PC-3 (cell line): Measurements from ENCODE around the gene EPS8L3. TPM values are rescaled to one million over a fixed set of nuclear protein-coding genes. Genes with fewer than 3 reads are reported as not detected.
A peak's percentile ranks its signal among the peaks of the same experiment; 100 is the strongest.
"Not testable (repeated sequence)": the region's sequence is repeated elsewhere in the genome, so short reads cannot be mapped to it uniquely, and the experiment has no call there.

Experiments
- ATAC-seq: fragments of 200-7000 bp; cut with Tn5 transposase; 2 replicates; pipeline ENCODE4 v1.9.1; 2020; ENCODE audit warnings: mild to moderate bottlenecking, moderate library complexity
- BruUV-seq: library from RNA; stranded (reverse); fragments of 400-500 nt; replicated peaks from 2 replicates; lab custom pipeline; 2021; lab: Mats Ljungman, UMichigan
- CTCF ChIA-PET: fragments of 300-600 bp; sonication (Branson Sonifier 250); formaldehyde crosslinking; loops from one replicate; lab custom pipeline; 2022; ENCODE audit warnings: antibody characterized with exemption; lab: Charles Lee
- POLR2A ChIA-PET: fragments of 300-600 bp; sonication (Branson Sonifier 250); formaldehyde crosslinking; loops from one replicate; lab custom pipeline; 2022; ENCODE audit warnings: antibody characterized with exemption; ENCODE audit not compliant: unreplicated experiment; lab: Charles Lee
- DNase-seq: peaks from one replicate; pipeline ENCODE4 v3.0.0-alpha.2; 2015
- H2AFZ ChIP-seq: fragments of 300-600 bp; sonication (generic); 2 replicates; pipeline ENCODE4 v1.6.0; 2016; ENCODE audit warnings: antibody characterized with exemption, low read length
- H3F3A ChIP-seq: fragments of 300-600 bp; sonication (generic); one replicate; pipeline ENCODE4 v1.6.0; 2017; ENCODE audit warnings: antibody characterized with exemption, low read length, control low read depth, mild to moderate bottlenecking; ENCODE audit not compliant: unreplicated experiment
- H3K27ac ChIP-seq: fragments of 300-600 bp; sonication (generic); 2 replicates; pipeline ENCODE4 v1.5.1; 2016; ENCODE audit warnings: mild to moderate bottlenecking, low read length
- H3K27me3 ChIP-seq: fragments of 300-600 bp; sonication (generic); 2 replicates; pipeline ENCODE4 v1.6.1; 2016; ENCODE audit warnings: low read length, mixed read lengths
- H3K36me3 ChIP-seq: fragments of 300-600 bp; sonication (generic); 2 replicates; pipeline ENCODE4 v1.6.1; 2016; ENCODE audit warnings: low read depth, mixed run types, low read length, mixed read lengths
- H3K4me1 ChIP-seq: fragments of 300-600 bp; sonication (generic); 2 replicates; pipeline ENCODE4 v1.5.1; 2016; ENCODE audit warnings: low read length; ENCODE audit not compliant: insufficient read depth
- H3K4me2 ChIP-seq: fragments of 300-600 bp; sonication (generic); 2 replicates; pipeline ENCODE4 v1.6.0; 2016; ENCODE audit warnings: low read length
- H3K4me3 ChIP-seq: fragments of 300-600 bp; sonication (generic); 2 replicates; pipeline ENCODE4 v1.5.1; 2016; ENCODE audit warnings: mild to moderate bottlenecking, low read length, mixed read lengths
- H3K79me2 ChIP-seq: fragments of 300-600 bp; sonication (generic); 2 replicates; pipeline ENCODE4 v1.6.1; 2017; ENCODE audit warnings: low read length, mixed read lengths
- H3K9ac ChIP-seq: fragments of 300-600 bp; sonication (generic); 2 replicates; pipeline ENCODE4 v1.6.0; 2016; ENCODE audit warnings: mild to moderate bottlenecking, low read length
- H3K9me2 ChIP-seq: fragments of 300-600 bp; sonication (generic); replicated peaks from 2 replicates; pipeline ENCODE4 v1.6.1; 2016; ENCODE audit warnings: mixed run types, low read length, mixed read lengths
- H3K9me3 ChIP-seq: fragments of 300-600 bp; sonication (generic); 2 replicates; pipeline ENCODE4 v1.6.1; 2016; ENCODE audit warnings: low read length, mixed read lengths
- H4K20me1 ChIP-seq: fragments of 300-600 bp; sonication (generic); 2 replicates; pipeline ENCODE4 v1.6.1; 2016; ENCODE audit warnings: low read length, mixed read lengths
- CTCF ChIP-seq: fragments of 300-600 bp; sonication (generic); conservative IDR thresholded peaks from 2 replicates; pipeline ENCODE4 v1.5.1; 2017; ENCODE audit warnings: antibody characterized with exemption, low read depth, mild to moderate bottlenecking, low read length
- EZH2 ChIP-seq: fragments of 300-600 bp; sonication (generic); IDR thresholded peaks from one replicate; pipeline ENCODE4 v1.6.1; 2017; ENCODE audit warnings: antibody characterized with exemption, mild to moderate bottlenecking, low read length; ENCODE audit not compliant: unreplicated experiment
- EZH2phosphoT487 ChIP-seq: fragments of 300-600 bp; sonication (generic); IDR thresholded peaks from 2 replicates; pipeline ENCODE4 v1.6.1; 2018; ENCODE audit warnings: mild to moderate bottlenecking, antibody characterized with exemption, low read length, borderline replicate concordance
- intact Hi-C: fragments of 100-400 bp; cut with micrococcal nuclease; formaldehyde crosslinking; loops from 2 replicates; pipeline ENCODE4 v1.9.0; 2023
- total RNA-seq: library from RNA; depleted of rRNA; stranded (reverse); fragments of >200 nt; gene quantifications from 2 replicates; pipeline ENCODE4 v1.2.3, GENCODE V29; 2014; rRNA removed

EPS8L3 gene
- total RNA-seq, 1 experiment from 2014 or later, result not detected

DNA sequence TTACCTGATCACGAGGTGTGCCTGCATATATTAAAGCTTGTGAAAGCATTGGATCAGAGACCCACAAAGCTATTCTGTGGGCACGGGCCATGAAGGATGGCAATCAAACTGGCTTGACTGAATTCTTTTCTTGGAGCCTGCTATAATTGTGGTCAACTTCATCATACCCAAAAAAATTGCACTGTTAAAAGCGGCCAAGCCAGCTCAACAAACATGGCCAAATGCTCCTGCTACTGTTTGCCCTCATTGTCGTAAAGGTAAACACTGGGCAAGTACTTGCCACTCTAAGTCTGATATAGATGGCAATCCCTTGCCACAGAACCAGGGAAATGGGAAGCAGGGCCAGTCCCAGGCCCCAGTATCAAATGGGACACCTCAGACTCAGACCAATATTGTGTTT is 58.3 kb downstream of the EPS8L3 start:
- H3K79me2 ChIP-seq, result no peaks in the 10 kb centered on the region
- BruUV-seq, result no TSS peak
- intact Hi-C loops, result loop anchor here (2.0 kb wide), 1 partner anchor 65 kb away; no protein-coding TSS in a partner anchor
- no peak overlapping the region for H3K9ac ChIP-seq
- no peaks in the 10 kb centered on the region for H3K27me3 ChIP-seq
- H3F3A ChIP-seq, result no peaks in the 10 kb centered on the region
- CTCF ChIA-PET, result no interaction called here
- no peaks in the 10 kb centered on the region for H3K9me3 ChIP-seq
- no peaks in the 10 kb centered on the region for H3K9me2 ChIP-seq
- ATAC-seq (peak; percentile 15; the same call in 1 of the 2 replicates), DNase-seq (peak; percentile 65)
- POLR2A ChIA-PET, result no interaction called here
- H2AFZ ChIP-seq, result no peak overlapping the region
- H4K20me1 ChIP-seq, result no peaks in the 10 kb centered on the region
- H3K4me1 ChIP-seq, result peaks cover 6% of the 10 kb centered on the region; the same call in 1 of the 2 replicates
- H3K36me3 ChIP-seq, result no peaks in the 10 kb centered on the region
- H3K4me3 ChIP-seq, result no peak overlapping the region
- TF ChIP-seq EZH2, result no peak
- TF ChIP-seq CTCF, result no peak
- TF ChIP-seq EZH2phosphoT487, result no peak
- H3K27ac ChIP-seq, result no peak overlapping the region; the same call in 1 of the 2 replicates
- H3K4me2 ChIP-seq, result no peak overlapping the region

GRCh38 chr1:109704173-109704572 is 59.5 kb downstream of the EPS8L3 start:
- Histone ChIP-seq H4K20me1 (no peaks in the 10 kb centered on the region), H3K27ac (no peak overlapping the region), H3K4me1 (peaks cover 6% of the 10 kb centered on the region; the same call in 1 of the 2 replicates), H3K4me2 (no peak overlapping the region), H3F3A (no peaks in the 10 kb centered on the region), H3K9me2 (no peaks in the 10 kb centered on the region), H2AFZ (no peak overlapping the region), H3K4me3 (no peak overlapping the region), H3K9ac (no peak overlapping the region), H3K36me3 (no peaks in the 10 kb centered on the region), H3K79me2 (no peaks in the 10 kb centered on the region), H3K27me3 (no peaks in the 10 kb centered on the region), H3K9me3 (no peaks in the 10 kb centered on the region)
- DNase-seq (no peak), ATAC-seq (no peak)
- CTCF ChIA-PET, result interaction anchor here (0.6 kb wide), 1 partner anchor 64 kb away, joined by 3 read pairs; no protein-coding TSS in a partner anchor
- BruUV-seq, result no TSS peak
- intact Hi-C loops, result loop anchor here (2.0 kb wide), 1 partner anchor 63 kb away; no protein-coding TSS in a partner anchor
- no peak for TF ChIP-seq EZH2
- TF ChIP-seq CTCF, result no peak; the same call in 1 of the 2 replicates
- TF ChIP-seq EZH2phosphoT487, result no peak
- POLR2A ChIA-PET, result interaction anchor here (0.6 kb wide), 1 partner anchor 552 kb away, joined by 6 read pairs; no protein-coding TSS in a partner anchor

DNA sequence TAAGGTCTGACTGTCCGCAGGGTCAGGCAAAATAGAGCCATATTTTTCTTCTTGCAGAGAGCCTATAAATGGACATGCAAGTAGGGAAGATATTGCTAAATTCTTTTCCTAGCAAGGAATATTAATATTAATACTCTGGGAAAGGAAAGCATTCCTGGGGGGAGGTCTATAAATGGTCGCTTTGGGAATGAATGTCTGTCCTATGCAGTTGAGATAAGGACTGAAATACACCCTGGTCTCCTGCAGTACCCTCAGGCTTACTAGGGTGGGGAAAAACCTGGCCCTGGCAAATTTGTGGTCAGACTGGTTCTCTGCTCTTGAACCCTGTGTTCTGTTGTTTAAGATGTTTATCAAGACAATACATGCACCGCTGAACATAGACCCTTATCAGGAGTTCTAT is 60.8 kb downstream of the EPS8L3 start:
- BruUV-seq, H3K9me3 ChIP-seq, H3K9me2 ChIP-seq, H4K20me1 ChIP-seq, H3K79me2 ChIP-seq, H2AFZ ChIP-seq, H3K36me3 ChIP-seq, H3K4me3 ChIP-seq, H3F3A ChIP-seq, H3K9ac ChIP-seq, ATAC-seq, H3K4me2 ChIP-seq, H3K27me3 ChIP-seq, DNase-seq, intact Hi-C loops, POLR2A ChIA-PET, CTCF ChIA-PET, H3K27ac ChIP-seq: not testable (repeated sequence)
- H3K4me1 ChIP-seq, result peaks cover 11% of the 10 kb centered on the region

Other genes starting within 250 kb of the EPS8L3 start
- gene GPR61, start 224.1 kb downstream of the EPS8L3 start, total RNA-seq, result 0.07 and 1.3 TPM in 2 replicates
- gene GNAI3, start 215.3 kb downstream of the EPS8L3 start, total RNA-seq, result 6.7 and 6.8 TPM in 2 replicates
- gene GNAT2, start 144.3 kb downstream of the EPS8L3 start, total RNA-seq, result 0.29 and 0.69 TPM in 2 replicates
- gene AMPD2, start 144.1 kb downstream of the EPS8L3 start, total RNA-seq, result 75.3 and 128 TPM in 2 replicates
- 24.0 and 25.9 TPM in 2 replicates for gene GSTM4, start 107.8 kb downstream of the EPS8L3 start, total RNA-seq
- 29.0 and 38.6 TPM in 2 replicates for gene GSTM2, start 95.9 kb downstream of the EPS8L3 start, total RNA-seq
- gene GSTM1, start 76.1 kb downstream of the EPS8L3 start, total RNA-seq, result not detected in 2 replicates
- not detected in 2 replicates for gene GSTM5, start 51.7 kb downstream of the EPS8L3 start, total RNA-seq
- 76.6 and 80.9 TPM in 2 replicates for gene GSTM3, start 22.9 kb downstream of the EPS8L3 start, total RNA-seq
- 2.0 and 4.1 TPM in 2 replicates for gene CSF1, start 146.9 kb upstream of the EPS8L3 start, total RNA-seq
- gene AHCYL1, start 220.8 kb upstream of the EPS8L3 start, total RNA-seq, result 35.8 and 40.9 TPM in 2 replicates